ENCODE results near the gene TTC32.
"Not testable (repeated sequence)": the region's sequence is repeated elsewhere in the genome, so short reads cannot be mapped to it uniquely, and the experiment has no call there.

TTC32 gene

GRCh38 chr2:19927816-19928215, 26.0 kb upstream of the TTC32 start:
- H3K9ac ChIP-seq (ENCODE audit: low read length); H3K9me3 ChIP-seq (ENCODE audit: control insufficient read depth, low read depth, low read length); H3K27ac ChIP-seq (ENCODE audit: low read length); H3K4me3 ChIP-seq (ENCODE audit: low read length); H3K27me3 ChIP-seq (ENCODE audit: control insufficient read depth, insufficient read depth, low read length); H3K4me1 ChIP-seq (ENCODE audit: control insufficient read depth, low read depth, low read length): not testable (repeated sequence)
- H3K36me3 ChIP-seq (ENCODE audit: control insufficient read depth, low read depth, low read length) = peaks cover 21% of the 10 kb centered on the region

- H3K4me1 ChIP-seq (ENCODE audit: control insufficient read depth, low read depth, low read length); H3K9me3 ChIP-seq (ENCODE audit: control insufficient read depth, low read depth, low read length); H3K27me3 ChIP-seq (ENCODE audit: control insufficient read depth, insufficient read depth, low read length); H3K36me3 ChIP-seq (ENCODE audit: control insufficient read depth, low read depth, low read length); H3K9ac ChIP-seq (ENCODE audit: low read length); H3K4me3 ChIP-seq (ENCODE audit: low read length); H3K27ac ChIP-seq (ENCODE audit: low read length): not testable (repeated sequence)
Measured at GRCh38 chr2:19924526-19924925, 22.7 kb upstream of the TTC32 start.

- not testable (repeated sequence) for H3K4me1 ChIP-seq (ENCODE audit: control insufficient read depth, low read depth, low read length); H3K36me3 ChIP-seq (ENCODE audit: control insufficient read depth, low read depth, low read length); H3K9me3 ChIP-seq (ENCODE audit: control insufficient read depth, low read depth, low read length); H3K27me3 ChIP-seq (ENCODE audit: control insufficient read depth, insufficient read depth, low read length); H3K4me3 ChIP-seq (ENCODE audit: low read length); H3K27ac ChIP-seq (ENCODE audit: low read length); H3K9ac ChIP-seq (ENCODE audit: low read length)
Measured at GRCh38 chr2:19922188-19922587, 20.4 kb upstream of the TTC32 start.

- H3K9me3 ChIP-seq (ENCODE audit: control insufficient read depth, low read depth, low read length) = no peaks in the 10 kb centered on the region
- no peak overlapping the region for H3K4me3 ChIP-seq (ENCODE audit: low read length)
- H3K4me1 ChIP-seq (ENCODE audit: control insufficient read depth, low read depth, low read length) = no peaks in the 10 kb centered on the region
- no peak overlapping the region for H3K27ac ChIP-seq (ENCODE audit: low read length)
- peaks cover 3% of the 10 kb centered on the region for H3K36me3 ChIP-seq (ENCODE audit: control insufficient read depth, low read depth, low read length)
- no peak overlapping the region for H3K9ac ChIP-seq (ENCODE audit: low read length)
- no peaks in the 10 kb centered on the region for H3K27me3 ChIP-seq (ENCODE audit: control insufficient read depth, insufficient read depth, low read length)
Measured at GRCh38 chr2:19916385-19916950, 14.7 kb upstream of the TTC32 start.

GRCh38 chr2:19914266-19914975, 12.6 kb upstream of the TTC32 start:
- H3K27ac ChIP-seq (ENCODE audit: low read length) = no peak overlapping the region
- H3K4me3 ChIP-seq (ENCODE audit: low read length) = no peak overlapping the region
- peaks cover 3% of the 10 kb centered on the region for H3K36me3 ChIP-seq (ENCODE audit: control insufficient read depth, low read depth, low read length)

GRCh38 chr2:19911808-19912509, 10.2 kb upstream of the TTC32 start:
- Histone ChIP-seq H3K9me3 (ENCODE audit: control insufficient read depth, low read depth, low read length) (no peaks in the 10 kb centered on the region), H3K36me3 (ENCODE audit: control insufficient read depth, low read depth, low read length) (peaks cover 3% of the 10 kb centered on the region), H3K9ac (ENCODE audit: low read length) (no peak overlapping the region), H3K4me1 (ENCODE audit: control insufficient read depth, low read depth, low read length) (no peaks in the 10 kb centered on the region), H3K27ac (ENCODE audit: low read length) (no peak overlapping the region), H3K4me3 (ENCODE audit: low read length) (no peak overlapping the region), H3K27me3 (ENCODE audit: control insufficient read depth, insufficient read depth, low read length) (no peaks in the 10 kb centered on the region)

More at GRCh38 chr2:19914266-19914975, 12.6 kb upstream of the TTC32 start:
- Histone ChIP-seq H3K4me1 (ENCODE audit: control insufficient read depth, low read depth, low read length) (no peaks in the 10 kb centered on the region), H3K27me3 (ENCODE audit: control insufficient read depth, insufficient read depth, low read length) (no peaks in the 10 kb centered on the region), H3K9me3 (ENCODE audit: control insufficient read depth, low read depth, low read length) (no peaks in the 10 kb centered on the region), H3K9ac (ENCODE audit: low read length) (no peak overlapping the region)

- Histone ChIP-seq H3K27ac (ENCODE audit: low read length) (peak overlapping the region; percentile 95), H3K4me3 (ENCODE audit: low read length) (peak overlapping the region; percentile 80), H3K36me3 (ENCODE audit: control insufficient read depth, low read depth, low read length) (no peaks in the 10 kb centered on the region), H3K9ac (ENCODE audit: low read length) (peak overlapping the region; percentile 95), H3K4me1 (ENCODE audit: control insufficient read depth, low read depth, low read length) (peaks cover 9% of the 10 kb centered on the region), H3K27me3 (ENCODE audit: control insufficient read depth, insufficient read depth, low read length) (no peaks in the 10 kb centered on the region), H3K9me3 (ENCODE audit: control insufficient read depth, low read depth, low read length) (no peaks in the 10 kb centered on the region)
Measured at GRCh38 chr2:19902216-19902740, 495 bp upstream of the TTC32 start.

GRCh38 chr2:19900931-19901441, 797 bp downstream of the TTC32 start:
- peak overlapping the region; percentile 80 for H3K4me3 ChIP-seq (ENCODE audit: low read length)
- H3K27ac ChIP-seq (ENCODE audit: low read length) = peak overlapping the region; percentile 44
- H3K9ac ChIP-seq (ENCODE audit: low read length) = peak overlapping the region; percentile 95
- no peaks in the 10 kb centered on the region for H3K36me3 ChIP-seq (ENCODE audit: control insufficient read depth, low read depth, low read length)
- peaks cover 9% of the 10 kb centered on the region for H3K4me1 ChIP-seq (ENCODE audit: control insufficient read depth, low read depth, low read length)
- no peaks in the 10 kb centered on the region for H3K9me3 ChIP-seq (ENCODE audit: control insufficient read depth, low read depth, low read length)
- no peaks in the 10 kb centered on the region for H3K27me3 ChIP-seq (ENCODE audit: control insufficient read depth, insufficient read depth, low read length)

- peak overlapping the region; percentile 80 for H3K4me3 ChIP-seq (ENCODE audit: low read length)
- no peaks in the 10 kb centered on the region for H3K9me3 ChIP-seq (ENCODE audit: control insufficient read depth, low read depth, low read length)
- H3K9ac ChIP-seq (ENCODE audit: low read length) = peak overlapping the region; percentile 95
- peaks cover 9% of the 10 kb centered on the region for H3K4me1 ChIP-seq (ENCODE audit: control insufficient read depth, low read depth, low read length)
- H3K36me3 ChIP-seq (ENCODE audit: control insufficient read depth, low read depth, low read length) = no peaks in the 10 kb centered on the region
- H3K27me3 ChIP-seq (ENCODE audit: control insufficient read depth, insufficient read depth, low read length) = no peaks in the 10 kb centered on the region
- H3K27ac ChIP-seq (ENCODE audit: low read length) = no peak overlapping the region
Measured at GRCh38 chr2:19899985-19900930, 1.5 kb downstream of the TTC32 start.

- H3K4me3 ChIP-seq (ENCODE audit: low read length) = no peak overlapping the region
- H3K36me3 ChIP-seq (ENCODE audit: control insufficient read depth, low read depth, low read length) = no peaks in the 10 kb centered on the region
- no peak overlapping the region for H3K9ac ChIP-seq (ENCODE audit: low read length)
- H3K9me3 ChIP-seq (ENCODE audit: control insufficient read depth, low read depth, low read length) = no peaks in the 10 kb centered on the region
- peaks cover 9% of the 10 kb centered on the region for H3K4me1 ChIP-seq (ENCODE audit: control insufficient read depth, low read depth, low read length)
- no peak overlapping the region for H3K27ac ChIP-seq (ENCODE audit: low read length)
- no peaks in the 10 kb centered on the region for H3K27me3 ChIP-seq (ENCODE audit: control insufficient read depth, insufficient read depth, low read length)
Measured at GRCh38 chr2:19898592-19899329, 3.0 kb downstream of the TTC32 start.
